GM21717 (cell line): Measurements from ENCODE around the gene IFI35.
"Not testable (repeated sequence)": the region's sequence is repeated elsewhere in the genome, so short reads cannot be mapped to it uniquely, and the experiment has no call there.

ENCODE experiments used
- ATAC-seq: cut with Tn5 transposase; IDR thresholded peaks from one replicate; pipeline ENCODE4 v1.9.1; 2021; ENCODE audit warnings: mild to moderate bottlenecking, moderate library complexity; ENCODE audit not compliant: unreplicated experiment

The IFI35 gene

DNA sequence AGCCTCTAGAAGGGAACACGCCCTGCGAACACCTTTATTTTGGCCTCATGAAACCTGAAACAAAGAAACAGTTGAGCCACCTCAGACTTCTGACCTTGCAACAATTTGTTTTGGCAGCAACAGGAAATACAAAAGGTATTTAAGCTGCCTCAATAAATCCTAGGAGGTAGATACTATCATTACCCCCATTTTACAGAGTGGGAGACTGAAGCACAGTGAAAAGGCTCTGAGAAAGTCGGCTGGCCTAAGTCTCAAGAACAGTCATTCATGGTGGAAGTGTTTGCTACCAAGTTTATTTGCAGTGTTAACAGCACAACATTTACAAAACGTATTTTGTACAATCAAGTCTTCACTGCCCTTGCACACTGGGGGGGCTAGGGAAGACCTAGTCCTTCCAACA, 37.4 kb downstream of the IFI35 start:
- no peak for ATAC-seq

DNA sequence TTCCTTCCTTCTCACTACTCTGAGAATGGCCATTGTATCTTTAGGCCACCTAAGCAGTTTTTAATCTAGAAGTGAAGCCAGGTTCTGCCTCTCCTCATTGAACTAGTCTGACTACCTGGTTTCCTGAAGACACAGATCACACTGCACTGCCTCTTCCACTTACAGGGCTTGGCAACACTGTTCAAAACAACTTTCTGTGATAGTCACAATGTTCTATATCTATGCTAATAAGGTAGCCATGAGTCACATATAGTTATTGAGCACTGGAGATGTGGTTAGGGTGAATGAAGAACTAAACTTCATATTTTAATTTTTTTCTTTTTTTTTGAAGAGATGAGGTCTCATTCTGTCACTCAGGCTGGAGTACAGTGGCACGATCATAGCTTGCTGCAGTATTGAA, 45.4 kb downstream of the IFI35 start:
- ATAC-seq = no peak

DNA sequence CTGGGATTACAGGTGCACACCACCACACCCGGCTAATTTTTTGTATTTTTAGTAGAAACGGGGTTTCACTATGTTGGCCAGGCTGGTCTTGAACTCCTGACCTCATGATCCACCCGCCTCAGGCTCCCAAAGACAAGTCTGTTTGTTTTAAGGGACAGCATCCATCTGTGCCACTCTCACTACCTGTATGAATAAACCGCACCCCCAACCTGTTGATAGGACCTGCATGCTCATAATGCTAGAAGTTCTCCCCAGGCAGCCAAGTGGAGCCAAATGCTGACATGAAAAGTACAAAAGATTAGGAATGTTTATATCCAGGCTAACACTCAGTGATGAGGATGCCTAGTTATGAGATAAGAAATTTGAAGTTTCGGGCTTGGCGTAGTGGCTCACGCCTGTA, 46.4 kb downstream of the IFI35 start:
- ATAC-seq = not testable (repeated sequence)

DNA sequence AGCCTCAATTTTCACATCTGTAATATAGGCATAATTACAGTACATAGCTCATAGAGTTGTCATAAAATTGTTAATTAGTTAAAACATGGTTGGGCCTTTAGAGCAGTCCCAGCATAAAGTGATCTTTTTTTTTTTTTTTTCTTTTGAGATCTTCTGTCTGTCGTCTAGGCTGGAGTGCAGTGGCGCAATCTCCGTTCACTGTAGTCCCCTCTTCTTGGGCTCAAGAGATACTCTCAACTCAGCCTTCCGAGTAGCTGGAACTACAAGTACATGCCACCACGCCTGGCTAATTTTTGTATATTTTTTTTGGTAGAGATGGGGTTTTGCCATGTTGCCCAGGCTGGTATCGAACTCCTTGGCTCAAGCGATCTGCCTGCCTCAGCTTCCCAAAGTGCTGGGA, 49.5 kb downstream of the IFI35 start:
- no peak for ATAC-seq

DNA sequence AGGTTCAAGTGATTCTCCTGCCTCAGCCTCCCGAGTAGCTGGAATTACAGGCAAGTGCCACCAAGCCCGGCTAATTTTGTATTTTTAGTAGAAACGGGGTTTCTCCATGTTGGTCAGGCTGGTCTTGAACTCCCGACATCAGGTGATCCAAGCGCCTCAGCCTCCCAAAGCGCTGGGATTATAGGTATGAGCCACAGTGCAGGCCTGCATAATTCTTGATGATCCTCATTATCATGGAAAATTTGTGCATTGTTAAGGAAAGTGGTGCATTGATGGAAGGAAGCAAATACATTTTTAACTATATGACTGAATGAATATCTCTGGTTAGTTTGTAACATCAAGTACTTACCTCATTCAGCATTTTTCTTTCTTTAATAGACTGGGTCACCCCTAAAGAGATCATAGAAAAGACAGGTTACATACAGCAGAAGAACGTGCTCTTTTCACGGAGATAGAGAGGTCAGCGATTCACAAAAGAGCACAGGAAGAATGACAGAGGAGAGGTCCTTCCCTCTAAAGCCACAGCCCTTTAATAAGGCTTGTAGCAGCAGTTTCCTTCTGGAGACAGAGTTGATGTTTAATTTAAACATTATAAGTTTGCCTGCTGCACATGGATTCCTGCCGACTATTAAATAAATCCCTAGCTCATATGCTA, 56.5 kb downstream of the IFI35 start:
- no peak for ATAC-seq
